NK-92 treated with Interleukin-12 subunit alpha and Interleukin-12 subunit beta, amount 100 ng/mL, for 24 hours (cell line): ENCODE data around the gene C1QL4.
"Not testable (repeated sequence)": the region's sequence is repeated elsewhere in the genome, so short reads cannot be mapped to it uniquely, and the experiment has no call there.

Source experiments
- DNase-seq: peaks from one replicate; lab custom pipeline; 2025; lab: John Stamatoyannopoulos, UW

Gene C1QL4

DNA sequence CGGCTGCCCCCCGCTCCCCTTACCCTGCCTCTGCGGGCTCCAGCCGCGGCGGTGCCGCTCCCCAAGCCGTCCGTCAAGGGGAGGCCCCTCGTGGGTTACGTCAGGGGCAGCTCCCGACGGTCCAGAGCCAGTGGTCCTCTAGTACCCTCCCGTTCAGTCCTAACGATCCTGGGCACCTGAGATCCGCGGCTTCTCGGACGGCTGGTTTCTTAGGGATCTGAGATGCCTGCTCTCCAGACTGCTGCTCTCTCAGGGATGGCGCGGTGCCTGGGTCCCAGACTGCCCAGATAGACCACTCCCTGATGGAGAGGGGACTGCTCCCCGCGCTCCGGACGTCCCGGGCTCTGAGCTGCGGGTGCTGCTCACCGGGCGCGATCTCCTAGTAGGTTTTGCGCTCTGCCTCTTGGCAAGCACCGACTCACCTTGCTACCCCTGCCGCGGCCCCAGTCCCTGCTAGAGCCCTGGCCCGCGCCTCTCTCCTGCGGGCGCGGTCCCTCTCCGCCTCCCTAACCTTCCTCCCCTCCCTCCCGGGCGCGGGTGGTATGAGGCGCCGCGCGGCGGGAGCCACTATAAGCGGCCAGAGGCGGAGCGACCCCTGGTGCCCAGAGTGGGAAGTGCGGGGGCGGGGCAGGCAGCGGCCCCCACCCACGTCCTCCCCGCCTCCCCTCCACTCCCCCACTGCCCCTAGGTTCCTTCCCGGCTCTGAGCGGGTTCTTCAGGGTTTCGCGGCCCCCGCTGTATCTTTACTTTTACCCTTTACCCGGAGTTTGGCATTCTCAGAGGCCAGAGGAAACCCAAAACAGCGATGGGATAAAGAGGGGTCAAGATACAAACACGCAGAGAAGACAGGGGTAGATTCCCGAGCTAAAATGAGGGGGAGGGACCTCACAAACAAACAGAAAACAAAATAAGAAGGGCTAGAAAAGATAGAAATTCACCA lies at the start of gene C1QL4:
C1QL4 (minus strand) TSS at position 544 of the 940 bp plus-strand sequence. CDS start 711 bp downstream, outside the sequence.
- DNase-seq: peak; percentile 40

DNA sequence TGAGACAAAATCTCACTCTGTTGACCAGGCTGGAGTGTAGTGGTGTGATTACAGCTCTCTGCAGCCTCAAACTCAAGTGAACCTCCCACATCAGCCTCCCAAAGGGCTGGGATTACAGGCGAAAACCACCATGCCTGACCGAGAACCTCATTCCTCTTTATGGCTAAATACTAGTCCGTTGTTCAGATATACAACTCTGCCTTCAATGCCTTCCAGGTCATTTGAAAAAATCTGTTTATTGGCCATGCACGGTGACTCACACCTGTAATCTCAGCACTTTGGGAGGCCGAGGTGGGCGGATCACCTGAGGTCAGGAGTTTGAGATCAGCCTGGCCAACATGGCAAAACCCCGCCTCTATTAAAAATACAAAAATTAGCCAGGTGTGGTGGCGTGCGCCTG lies 43.2 kb upstream of the C1QL4 start:
- DNase-seq: not testable (repeated sequence)

DNA sequence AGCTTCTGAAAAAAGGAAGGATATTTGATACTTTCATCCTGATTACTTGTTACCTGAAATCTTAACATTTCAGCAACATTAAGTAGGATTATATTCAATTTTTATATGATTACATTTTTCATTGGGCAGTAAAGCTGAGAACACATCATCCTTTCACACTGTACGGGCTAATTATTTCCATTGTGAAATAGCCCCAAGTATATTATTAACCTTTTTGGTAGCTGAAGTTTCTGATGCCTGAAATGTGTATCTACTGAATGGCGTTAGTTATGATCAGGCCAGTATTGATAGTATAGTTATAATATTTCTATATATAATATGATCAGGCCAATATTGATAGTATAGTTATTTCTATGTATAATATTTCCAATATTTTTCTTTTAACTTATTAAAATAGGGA lies 40.4 kb upstream of the C1QL4 start:
- no peak for DNase-seq

DNA sequence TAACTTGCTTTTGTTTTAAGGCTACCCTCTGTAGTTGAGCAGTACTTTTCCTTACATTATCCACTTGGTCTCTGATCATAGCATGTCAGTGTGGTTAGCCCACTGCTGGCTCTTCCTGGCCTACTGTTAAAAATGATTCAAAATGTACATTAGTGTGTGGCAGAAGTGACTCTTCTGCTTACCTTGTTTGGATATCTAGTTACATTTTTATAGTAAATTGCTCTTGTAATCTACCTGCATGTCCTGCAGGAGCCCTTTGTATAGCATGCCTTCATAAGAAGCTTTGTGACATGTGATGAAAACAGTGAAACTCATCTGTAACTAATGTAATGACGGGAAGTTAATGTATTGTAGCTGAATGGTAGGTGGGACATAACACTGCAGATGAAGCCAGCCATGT lies 38.4 kb upstream of the C1QL4 start:
- no peak for DNase-seq

DNA sequence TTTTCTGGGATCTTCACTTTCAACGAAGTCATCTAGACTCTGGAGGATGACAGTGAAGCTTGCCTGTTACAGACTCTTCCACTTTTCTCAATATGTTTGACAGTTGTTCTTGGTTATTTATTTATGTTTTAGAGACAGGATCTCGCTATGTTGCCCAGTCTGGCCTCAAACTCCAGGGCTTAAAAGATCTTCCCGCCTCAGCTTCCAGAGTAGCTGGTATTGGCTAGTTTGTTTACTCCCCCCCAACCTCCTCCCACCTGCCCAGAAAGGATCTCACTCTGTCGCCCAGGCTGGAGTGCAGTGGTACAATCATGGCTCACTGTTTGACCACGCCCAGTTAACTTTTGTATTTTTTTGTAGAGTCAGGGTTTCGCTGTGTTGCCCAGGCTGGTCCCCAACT lies 33.6 kb upstream of the C1QL4 start:
- DNase-seq: no peak

DNA sequence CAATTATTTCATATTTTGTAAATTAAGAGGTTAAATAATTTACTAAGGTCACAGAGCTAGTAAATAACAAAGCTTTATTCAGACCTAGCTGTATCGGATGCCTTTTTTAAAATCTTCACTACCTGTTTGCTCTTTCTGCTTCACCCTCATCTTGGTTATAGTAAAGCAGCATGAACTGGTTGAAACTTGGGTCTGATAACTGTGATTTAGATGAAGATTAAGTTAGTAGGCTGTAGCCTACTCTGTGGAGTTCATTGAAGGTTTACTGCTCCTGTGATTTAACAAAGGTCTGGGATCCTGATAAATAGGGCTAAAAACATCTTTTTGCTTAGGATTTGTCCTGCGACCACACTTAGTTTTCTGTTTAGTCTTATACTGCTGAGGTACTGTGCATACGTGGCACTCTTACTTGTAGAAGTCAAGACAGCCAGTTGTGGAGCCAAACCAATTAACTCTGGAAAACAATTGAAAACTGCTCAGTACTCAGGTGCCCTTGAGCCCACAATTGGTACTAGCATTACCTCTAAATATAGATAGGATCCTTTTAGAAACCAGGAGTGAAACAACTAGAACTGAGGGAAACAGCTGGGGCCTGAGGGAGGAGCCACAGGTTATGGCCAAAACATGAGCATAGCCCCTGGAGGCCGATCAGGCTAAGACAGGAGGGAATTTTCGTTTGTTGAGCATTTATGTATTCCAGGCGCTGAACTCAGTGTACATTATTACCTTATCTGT lies 32.6 kb upstream of the C1QL4 start:
- DNase-seq: no peak

DNA sequence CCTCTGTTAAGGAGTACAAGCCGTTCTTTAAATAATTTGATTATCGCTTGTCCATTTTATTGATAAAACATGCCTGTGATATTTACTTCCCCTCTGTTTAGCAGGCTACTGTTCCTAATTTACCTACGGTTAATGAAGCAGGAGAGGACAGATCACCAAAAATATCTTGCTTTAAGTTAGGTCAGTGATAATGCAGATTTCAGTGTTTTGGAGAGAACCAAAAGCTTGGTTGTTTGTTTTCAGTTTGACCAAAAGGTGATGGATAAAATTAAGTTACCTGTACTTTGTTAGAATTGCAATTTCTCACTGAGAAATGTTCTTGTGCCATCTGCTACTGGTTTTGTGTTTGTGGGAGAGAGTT lies 31.2 kb upstream of the C1QL4 start:
- no peak for DNase-seq

DNA sequence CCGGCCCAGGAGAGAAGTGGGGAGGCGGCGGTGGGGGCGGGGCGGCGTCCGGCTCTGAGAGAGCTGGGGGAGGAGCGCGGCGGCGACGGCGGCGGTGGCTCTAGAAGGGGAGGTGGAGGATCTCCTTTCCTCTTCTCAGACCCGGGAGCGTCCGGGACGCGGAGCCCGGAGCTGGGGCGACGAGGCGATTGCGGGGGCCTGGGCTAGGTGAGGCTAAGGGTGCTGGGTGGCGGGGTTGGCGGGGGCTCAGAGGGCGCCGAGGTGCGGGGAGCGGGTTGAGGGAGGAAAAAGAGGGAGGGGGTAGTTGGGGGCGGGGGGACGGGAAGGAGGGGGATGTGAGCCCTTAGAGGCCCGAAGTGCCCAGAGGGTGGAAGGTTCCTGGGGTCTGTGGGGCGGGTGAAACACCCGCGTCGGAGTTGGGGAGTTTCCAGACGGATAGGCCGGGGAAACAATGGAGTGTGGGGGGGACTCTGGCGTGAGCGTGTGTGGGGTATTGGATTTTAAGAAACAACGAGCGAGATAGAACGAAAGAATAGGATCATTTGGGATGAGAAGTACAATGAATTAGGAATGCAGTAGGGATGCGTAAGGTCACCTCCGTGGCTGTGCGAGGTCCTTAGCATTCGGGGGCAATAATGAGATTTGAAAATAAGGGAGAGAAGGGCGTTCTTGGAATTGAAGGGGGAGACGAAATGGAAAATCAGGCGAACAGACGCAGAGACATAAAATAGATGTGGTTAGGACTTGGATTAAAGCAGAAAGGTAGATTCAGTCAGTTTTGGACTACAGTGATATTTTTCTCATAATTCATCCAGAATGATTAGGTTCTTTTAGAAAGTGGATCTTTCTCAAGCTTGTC lies 30.6 kb upstream of the C1QL4 start, which contains the start of gene SPATS2:
SPATS2 (plus strand) TSS at position 82 of the 859 bp plus-strand sequence. CDS start 93,551 bp downstream, outside the sequence.
- DNase-seq: no peak

DNA sequence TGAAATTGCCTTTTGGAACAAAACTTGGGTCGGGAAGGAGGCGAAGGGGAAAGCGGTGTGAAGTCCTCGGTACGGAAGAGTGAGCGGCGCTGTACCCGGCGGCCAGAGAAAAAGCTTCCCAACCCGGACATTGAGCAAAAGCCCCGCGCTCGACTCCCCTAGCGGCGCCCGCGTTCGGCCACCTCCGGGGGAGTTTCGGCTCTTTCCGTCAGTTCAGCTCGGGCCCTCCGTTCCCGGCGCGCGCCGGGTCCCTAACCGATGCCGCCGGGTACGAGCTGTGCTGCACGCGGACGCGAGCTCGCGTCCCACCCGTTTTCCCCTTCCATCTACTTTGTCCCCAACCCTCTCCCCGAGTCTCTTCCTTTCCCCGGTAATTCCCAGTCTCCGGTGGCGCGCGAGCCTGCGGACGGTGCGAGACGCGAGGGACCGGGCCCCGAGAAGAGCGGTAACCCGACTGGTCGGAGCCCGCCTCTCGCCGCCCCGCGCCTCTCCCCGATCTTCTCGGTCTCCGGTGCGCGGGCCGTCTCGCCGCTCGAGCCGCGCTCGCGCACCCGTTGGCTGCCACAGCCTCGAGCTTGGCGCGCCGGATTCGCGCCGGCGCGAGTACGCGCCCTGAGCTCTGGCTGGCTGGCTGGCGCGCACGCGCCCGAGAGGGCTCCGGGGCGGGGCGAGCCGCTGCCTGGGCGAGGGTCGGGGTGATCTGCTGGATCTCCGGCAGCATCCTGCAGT lies 29.8 kb upstream of the C1QL4 start:
- peak; percentile 79 for DNase-seq

DNA sequence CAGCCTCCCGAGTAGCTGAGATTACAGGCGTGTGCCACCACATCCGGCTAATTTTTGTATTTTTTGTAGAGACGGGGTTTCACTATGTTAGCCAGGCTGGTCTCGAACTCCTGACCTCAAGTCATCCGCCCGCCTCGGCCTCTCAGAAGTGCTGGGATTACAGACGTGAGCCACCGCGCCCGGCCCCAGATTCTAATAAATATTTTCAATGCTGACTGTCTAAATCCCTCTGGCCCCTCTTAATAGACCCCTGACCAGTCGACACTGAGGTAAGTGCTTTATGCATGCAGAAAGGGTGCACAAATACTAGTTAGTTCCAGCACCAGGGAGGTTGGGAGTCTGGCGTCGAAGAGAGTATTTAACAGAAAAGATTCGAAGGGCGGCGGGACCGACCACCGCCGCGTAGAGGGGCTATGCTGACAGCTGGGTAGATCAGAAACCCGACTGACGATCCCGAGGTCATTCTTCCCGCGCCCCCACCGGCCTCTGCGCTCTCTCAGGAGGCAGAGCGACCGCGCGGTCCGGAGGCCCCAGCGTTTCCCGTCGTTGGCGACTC lies 29.2 kb upstream of the C1QL4 start:
- no peak for DNase-seq

DNA sequence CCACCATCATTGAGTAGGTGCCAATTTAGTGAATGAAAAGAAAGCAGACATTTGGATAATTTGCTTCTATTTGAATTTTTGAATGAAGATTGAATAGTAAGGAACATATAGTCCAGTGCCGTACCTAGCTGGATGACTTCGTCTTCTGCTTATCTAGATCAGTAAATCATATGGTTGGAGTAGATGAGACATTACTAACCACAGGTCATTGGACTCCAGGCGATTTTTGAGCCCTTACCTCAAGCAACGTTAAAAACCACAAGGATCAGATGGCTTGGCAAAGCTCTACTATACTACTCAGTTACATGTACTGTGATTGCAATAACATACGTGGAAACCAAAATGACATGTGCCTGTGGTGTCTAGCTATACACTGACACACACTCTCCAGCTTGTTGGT lies 28.6 kb upstream of the C1QL4 start:
- no peak for DNase-seq

DNA sequence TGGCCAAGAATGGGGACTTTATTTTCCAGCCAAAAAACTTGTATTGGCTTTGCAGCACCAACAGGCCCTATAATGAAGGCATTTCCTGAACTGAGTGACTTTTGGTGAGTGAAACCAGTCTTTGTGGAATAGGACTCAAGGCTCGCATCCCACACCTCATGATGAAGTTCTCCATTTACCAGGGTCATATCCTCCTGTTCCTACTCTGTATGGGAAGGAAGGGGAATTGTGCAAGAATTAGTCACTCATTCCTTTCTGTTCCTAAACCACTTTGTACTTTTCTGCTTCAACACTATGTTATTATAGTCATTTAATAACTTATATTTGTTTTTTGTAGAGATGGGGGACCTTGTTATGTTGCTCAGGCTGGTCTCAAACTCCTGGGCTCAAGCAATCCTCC lies 28.0 kb upstream of the C1QL4 start:
- no peak for DNase-seq

DNA sequence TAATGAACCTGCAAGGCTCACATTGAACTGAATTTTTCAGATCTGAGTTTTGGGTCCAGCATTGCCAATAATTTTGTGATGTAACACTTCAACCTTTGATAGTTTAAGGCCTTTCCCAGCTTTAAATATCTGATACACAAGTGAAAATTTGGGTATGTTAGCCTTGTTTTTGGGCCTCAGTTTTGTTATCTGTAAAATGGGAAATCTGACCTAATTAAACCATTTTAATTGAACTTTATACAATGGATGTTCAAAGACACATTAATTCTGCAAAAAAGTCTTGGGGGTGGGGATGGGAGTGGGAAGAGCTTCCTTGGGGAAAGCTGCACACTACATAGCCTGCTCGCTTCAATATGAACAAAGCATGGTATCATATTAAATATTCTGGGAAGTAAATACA lies 25.1 kb upstream of the C1QL4 start:
- no peak for DNase-seq

DNA sequence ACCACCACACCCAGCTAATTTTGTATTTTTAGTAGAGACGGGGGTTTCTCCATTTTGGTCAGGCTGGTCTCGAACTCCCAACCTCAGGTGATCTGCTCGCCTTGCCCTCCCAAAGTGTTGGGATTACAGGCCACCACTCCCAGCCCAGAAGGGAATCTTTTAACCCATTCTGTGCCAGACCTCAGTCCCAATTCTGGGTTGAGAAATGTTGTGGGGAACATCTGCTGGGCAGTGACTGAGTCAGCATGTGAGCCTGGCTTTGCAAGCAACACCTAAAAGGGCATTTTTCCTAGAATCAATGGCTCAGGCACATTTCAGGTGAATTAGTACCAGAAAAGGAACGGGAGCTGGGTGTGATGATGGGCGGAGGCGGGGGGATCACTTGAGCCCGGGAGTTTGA lies 22.7 kb upstream of the C1QL4 start:
- DNase-seq: no peak

DNA sequence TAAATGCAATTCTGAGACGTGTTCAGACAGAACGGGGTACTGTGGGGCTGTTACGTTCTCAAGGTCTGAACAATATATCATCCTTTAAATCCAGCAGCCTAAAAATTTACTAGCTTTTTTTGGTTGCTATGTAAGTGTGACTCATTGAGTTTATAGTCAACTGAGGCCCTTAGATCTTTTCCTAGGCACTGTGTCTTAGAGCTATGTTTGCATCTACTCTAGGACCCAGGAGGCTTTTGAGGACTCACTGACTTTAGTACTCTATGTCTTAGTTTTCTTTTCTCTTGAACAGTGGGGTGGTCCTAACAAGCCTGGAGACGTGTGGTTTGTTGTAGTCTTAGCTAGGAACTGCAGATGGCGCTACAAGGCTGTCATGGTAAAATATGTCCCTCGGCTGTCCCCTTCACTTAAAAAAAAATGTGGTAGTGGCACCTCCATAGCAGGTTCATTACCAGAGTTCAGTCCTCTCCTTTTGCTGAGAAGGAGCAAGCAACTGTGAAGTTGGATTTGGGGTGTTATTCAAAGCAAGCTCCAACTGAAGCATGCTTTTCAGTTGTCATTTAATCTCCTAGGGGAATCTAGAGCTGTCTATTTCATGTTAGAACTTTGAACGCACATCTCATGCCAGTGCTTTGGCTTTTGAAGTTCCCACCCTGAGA lies 21.6 kb upstream of the C1QL4 start:
- peak; percentile 21 for DNase-seq

DNA sequence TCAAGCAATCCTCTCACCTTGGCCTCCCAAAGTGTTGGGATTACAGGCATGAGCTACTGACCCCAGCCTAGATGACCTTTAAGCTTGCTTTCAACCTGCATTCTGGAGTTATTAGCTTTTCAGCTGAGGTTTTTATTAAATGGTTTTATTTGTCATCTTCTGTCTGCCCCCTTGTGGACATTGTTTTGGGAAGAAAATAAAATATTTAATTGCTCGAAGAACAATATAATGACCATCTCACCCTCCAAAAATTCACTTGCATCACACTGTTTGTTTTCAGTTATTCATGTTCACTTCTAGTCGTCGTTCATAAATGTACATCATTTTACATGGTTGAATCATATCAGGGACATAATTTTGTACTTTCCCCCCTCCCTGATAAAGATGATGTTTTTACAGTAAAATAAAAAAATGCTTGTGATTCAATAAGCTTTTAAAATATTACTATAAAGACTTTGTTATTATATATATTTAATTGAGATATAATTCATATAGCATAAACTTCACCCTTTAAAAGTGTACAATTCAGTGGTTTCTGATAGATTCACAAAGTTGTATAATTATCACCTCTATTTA lies 20.2 kb upstream of the C1QL4 start:
- DNase-seq: no peak

DNA sequence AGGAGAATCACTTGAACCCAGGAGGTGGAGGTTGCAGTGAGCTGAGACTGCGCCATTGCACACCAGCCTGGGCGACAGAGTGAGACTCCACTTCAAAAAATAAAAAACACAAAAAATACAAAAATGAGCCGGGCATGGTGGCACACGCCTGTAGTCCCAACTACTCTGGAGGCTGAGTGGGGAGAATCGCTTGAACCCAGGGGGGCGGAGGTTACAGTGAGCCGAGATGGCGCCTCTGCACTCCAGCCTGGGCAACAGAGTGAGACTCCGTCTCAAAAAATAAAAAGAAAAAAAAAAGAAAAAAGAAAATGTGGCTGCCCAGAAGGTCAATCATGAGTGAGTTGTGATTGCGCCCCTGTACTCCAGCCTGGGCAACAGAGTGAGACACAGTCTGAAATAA lies 18.9 kb upstream of the C1QL4 start:
- no peak for DNase-seq

DNA sequence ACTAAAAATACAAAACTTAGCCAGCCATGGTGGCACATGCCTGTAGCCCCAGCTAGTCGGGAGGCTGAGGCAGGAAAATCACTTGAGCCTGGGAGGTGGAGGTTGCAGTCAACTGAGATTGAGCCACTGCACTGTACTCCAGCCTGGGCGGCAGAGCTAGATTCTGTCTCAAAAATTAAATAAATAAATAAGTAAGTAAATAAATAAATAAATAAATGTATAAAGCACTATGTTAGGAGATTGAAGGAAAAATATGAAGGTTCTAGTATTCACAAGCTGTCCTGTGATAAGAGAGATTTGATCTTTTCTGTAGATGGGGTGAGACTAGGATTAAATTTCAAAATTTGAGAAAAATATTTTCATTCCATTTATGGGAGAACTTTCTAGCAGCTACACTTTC lies 15.4 kb upstream of the C1QL4 start:
- DNase-seq: no peak

DNA sequence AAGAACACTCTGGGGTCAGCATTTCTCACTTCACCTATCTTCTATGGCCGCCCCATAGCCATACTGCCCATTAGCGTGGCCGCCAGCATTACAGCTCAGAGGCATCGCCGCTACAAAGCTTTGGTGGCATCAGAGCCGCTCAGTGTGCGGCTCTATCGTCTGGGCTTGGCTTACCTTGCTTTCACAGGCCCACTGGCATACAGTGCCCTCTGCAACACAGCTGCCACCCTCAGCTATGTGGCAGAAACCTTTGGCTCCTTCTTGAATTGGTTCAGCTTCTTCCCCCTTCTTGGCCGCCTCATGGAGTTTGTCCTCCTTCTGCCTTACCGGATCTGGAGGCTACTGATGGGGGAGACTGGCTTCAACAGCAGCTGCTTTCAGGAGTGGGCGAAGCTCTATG lies 12.3 kb upstream of the C1QL4 start:
- DNase-seq: no peak

DNA sequence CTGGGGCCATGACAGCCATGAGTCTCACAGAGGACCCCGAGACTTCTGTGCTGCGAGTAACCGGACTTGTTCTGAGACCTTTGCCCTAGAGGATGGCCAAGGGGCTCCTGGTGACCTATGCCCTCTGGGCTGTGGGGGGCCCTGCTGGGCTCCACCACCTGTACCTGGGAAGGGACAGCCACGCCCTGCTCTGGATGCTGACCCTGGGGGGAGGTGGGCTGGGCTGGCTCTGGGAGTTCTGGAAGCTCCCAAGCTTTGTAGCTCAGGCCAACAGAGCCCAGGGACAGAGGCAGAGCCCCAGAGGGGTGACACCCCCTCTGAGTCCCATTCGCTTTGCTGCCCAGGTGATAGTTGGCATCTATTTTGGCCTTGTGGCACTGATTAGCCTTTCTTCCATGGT lies 11.8 kb upstream of the C1QL4 start:
- DNase-seq: no peak
